ENCODE data around the gene BAZ2B. TPM values are rescaled to one million over a fixed set of nuclear protein-coding genes. Genes with fewer than 3 reads are reported as not detected.

Gene BAZ2B
- total RNA-seq, 1 experiment from 2014 or later = 54.9 TPM

DNA sequence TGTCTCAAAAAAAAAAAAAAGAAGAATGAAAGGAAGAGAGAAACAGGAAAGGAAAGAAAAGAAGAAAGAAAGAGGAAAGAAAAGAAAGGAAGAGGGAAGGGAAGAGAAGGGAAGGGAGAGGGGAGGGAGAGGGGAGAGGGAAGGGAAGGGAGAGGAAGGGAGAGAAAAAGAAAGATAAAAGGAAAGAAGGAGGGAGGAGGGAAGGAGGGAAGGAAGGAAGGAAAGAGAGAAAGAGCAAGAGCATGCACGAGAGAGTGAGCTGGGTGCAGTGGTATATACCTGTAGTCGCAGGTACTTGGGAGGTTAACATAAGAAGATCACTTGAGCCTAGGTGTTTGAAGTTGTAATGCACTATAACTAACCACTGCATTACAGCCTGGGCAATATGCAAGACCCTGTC is 6.6 kb upstream of the BAZ2B start:
- Histone ChIP-seq H2BK12ac (ENCODE audit: insufficient read length, low read depth, low read length) (no peak overlapping the region), H3K27ac (ENCODE audit: insufficient read length, low read depth, low read length) (no peak overlapping the region), H3K79me1 (ENCODE audit: insufficient read depth, low read depth, low read length, poor library complexity, severe bottlenecking) (no peaks in the 10 kb centered on the region), H3K27me3 (ENCODE audit: insufficient read depth, low read length) (no peaks in the 10 kb centered on the region), H2BK5ac (ENCODE audit: insufficient read length, low read length) (no peak overlapping the region), H2AK5ac (ENCODE audit: insufficient read length, low read length) (no peak overlapping the region), H3K23ac (ENCODE audit: insufficient read length, low read depth, low read length) (no peak overlapping the region), H3K9me3 (ENCODE audit: control insufficient read depth, low read depth, low read length) (no peaks in the 10 kb centered on the region), H4K8ac (replicated peaks; ENCODE audit: insufficient read length, low read depth, low read length) (no peak overlapping the region), H2AFZ (ENCODE audit: low read length) (no peak overlapping the region), H2BK15ac (ENCODE audit: low read depth, low read length) (no peak overlapping the region), H3K4me2 (ENCODE audit: insufficient read depth, insufficient read length, low read length) (no peak overlapping the region), H4K91ac (ENCODE audit: insufficient read length, low read depth, low read length) (no peak overlapping the region), H3T11ph (ENCODE audit: low read length) (no peak overlapping the region), H3K23me2 (ENCODE audit: insufficient read length, low read depth, low read length, poor library complexity, severe bottlenecking) (no peaks in the 10 kb centered on the region), H3K9ac (ENCODE audit: extremely low read depth, insufficient read length, low read length) (no peak overlapping the region), H3K4me1 (ENCODE audit: insufficient read depth, low read length) (no peaks in the 10 kb centered on the region; the same call in 1 of the 2 replicates), H4K5ac (ENCODE audit: insufficient read length, low read depth, low read length) (no peak overlapping the region), H3K56ac (ENCODE audit: insufficient read length, low read depth, low read length) (no peak overlapping the region), H2BK120ac (ENCODE audit: low read depth, low read length, poor library complexity, severe bottlenecking) (no peak overlapping the region), H3K4ac (ENCODE audit: low read depth, low read length) (no peak overlapping the region), H3K14ac (ENCODE audit: insufficient read depth, low read length) (no peak overlapping the region), H3K79me2 (ENCODE audit: insufficient read depth, low read length) (no peaks in the 10 kb centered on the region), H4K20me1 (ENCODE audit: control insufficient read depth, insufficient read depth, insufficient read length) (no peaks in the 10 kb centered on the region), H3K18ac (ENCODE audit: insufficient read length, low read depth, low read length) (no peak overlapping the region), H2BK20ac (ENCODE audit: low read depth, low read length, poor library complexity, severe bottlenecking) (no peak overlapping the region)
- peaks cover 0 to 16% (median 7%) of the 10 kb centered on the region in 3 experiments; a peak in 4 of 7 replicates for H3K36me3 Mint-ChIP-seq (ENCODE audit: insufficient read depth in 1 of 3, low read depth in 3 of 3)
- no peak for DNase-seq
- H3K27ac Mint-ChIP-seq = no peak overlapping the region
- H3K4me1 Mint-ChIP-seq = peaks cover 19 to 33% of the 10 kb centered on the region in 2 experiments
- H3K27me3 Mint-ChIP-seq (ENCODE audit: low read depth) = no peaks in the 10 kb centered on the region
- peaks cover 0 to 24% of the 10 kb centered on the region in 2 experiments; a peak in 3 of 5 replicates for H3K9me3 Mint-ChIP-seq
- TF ChIP-seq, protein P1, sequence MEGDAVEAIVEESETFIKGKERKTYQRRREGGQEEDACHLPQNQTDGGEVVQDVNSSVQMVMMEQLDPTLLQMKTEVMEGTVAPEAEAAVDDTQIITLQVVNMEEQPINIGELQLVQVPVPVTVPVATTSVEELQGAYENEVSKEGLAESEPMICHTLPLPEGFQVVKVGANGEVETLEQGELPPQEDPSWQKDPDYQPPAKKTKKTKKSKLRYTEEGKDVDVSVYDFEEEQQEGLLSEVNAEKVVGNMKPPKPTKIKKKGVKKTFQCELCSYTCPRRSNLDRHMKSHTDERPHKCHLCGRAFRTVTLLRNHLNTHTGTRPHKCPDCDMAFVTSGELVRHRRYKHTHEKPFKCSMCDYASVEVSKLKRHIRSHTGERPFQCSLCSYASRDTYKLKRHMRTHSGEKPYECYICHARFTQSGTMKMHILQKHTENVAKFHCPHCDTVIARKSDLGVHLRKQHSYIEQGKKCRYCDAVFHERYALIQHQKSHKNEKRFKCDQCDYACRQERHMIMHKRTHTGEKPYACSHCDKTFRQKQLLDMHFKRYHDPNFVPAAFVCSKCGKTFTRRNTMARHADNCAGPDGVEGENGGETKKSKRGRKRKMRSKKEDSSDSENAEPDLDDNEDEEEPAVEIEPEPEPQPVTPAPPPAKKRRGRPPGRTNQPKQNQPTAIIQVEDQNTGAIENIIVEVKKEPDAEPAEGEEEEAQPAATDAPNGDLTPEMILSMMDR (conservative IDR thresholded peaks at IDR 0.05) = no peak
- no CpG with 5 or more reads among the region's 2 CpGs for WGBS (ENCODE audit: extremely low coverage, insufficient read length, low lambda C conversion rate)
- H3K4me3 Mint-ChIP-seq = no peak overlapping the region

Data from H9 (cell line).